Osteocyte (in vitro differentiated cells): ENCODE results near the gene SPOCD1. TPM values are rescaled to one million over a fixed set of nuclear protein-coding genes. Genes with fewer than 3 reads are reported as not detected.

Experiments used
- DNase-seq: peaks from one replicate; pipeline ENCODE4 v3.0.0; 2021; ENCODE audit warnings: mixed read lengths; ENCODE audit not compliant: unreplicated experiment; ENCODE audit errors: extremely low spot score
- H3K27ac Mint-ChIP-seq: one replicate; pipeline ENCODE4 v1.8.0; 2021; ENCODE audit warnings: mild to moderate bottlenecking, mixed read lengths; ENCODE audit not compliant: unreplicated experiment
- H3K27me3 Mint-ChIP-seq: one replicate; pipeline ENCODE4 v1.8.0; 2021; ENCODE audit warnings: mixed read lengths; ENCODE audit not compliant: unreplicated experiment
- H3K36me3 Mint-ChIP-seq: one replicate; pipeline ENCODE4 v1.8.0; 2021; ENCODE audit warnings: mixed read lengths; ENCODE audit not compliant: unreplicated experiment
- H3K4me1 Mint-ChIP-seq: one replicate; pipeline ENCODE4 v1.8.0; 2021; ENCODE audit warnings: mixed read lengths; ENCODE audit not compliant: unreplicated experiment
- H3K4me3 Mint-ChIP-seq: one replicate; pipeline ENCODE4 v1.8.0; 2021; ENCODE audit warnings: mild to moderate bottlenecking, moderate library complexity, mixed read lengths; ENCODE audit not compliant: unreplicated experiment
- H3K9me3 Mint-ChIP-seq: one replicate; pipeline ENCODE4 v1.8.0; 2021; ENCODE audit warnings: mixed read lengths; ENCODE audit not compliant: unreplicated experiment
- total RNA-seq: library from RNA; stranded (reverse); gene quantifications from 2 replicates; pipeline ENCODE4 v1.2.1, GENCODE V29; 2021
- TF ChIP-seq, protein P1 (sequence below): fragments of 200-600 bp; sonication (generic); IDR thresholded peaks from 2 replicates; pipeline ENCODE4 v1.5.0; 2021; ENCODE audit warnings: antibody characterized with exemption, mild to moderate bottlenecking, moderate library complexity

The SPOCD1 gene
- total RNA-seq, 1 donor from 2014 or later = 0.67 TPM

DNA sequence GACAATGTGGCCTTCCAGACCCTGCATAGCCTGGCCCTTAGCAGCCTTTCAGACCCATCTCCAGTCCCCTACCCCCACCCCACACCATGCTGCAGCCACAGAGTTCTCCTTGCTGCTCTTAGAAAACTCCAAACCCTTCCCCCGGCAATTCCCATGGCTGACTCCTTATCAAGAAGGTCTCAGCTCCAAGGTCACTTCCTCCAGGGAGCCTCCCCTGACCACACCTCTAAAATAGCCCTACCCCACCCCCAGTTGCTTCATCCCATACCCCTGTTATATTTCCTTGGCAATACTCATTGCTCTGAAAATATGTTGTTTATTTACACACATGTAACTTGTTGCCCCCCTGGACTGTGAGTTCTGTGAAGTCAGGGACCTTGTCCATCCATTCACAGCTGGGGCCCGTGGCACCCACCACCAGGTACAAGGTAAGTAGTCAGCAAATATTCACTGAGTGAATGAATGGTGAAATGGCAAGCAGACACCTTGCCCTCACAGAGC lies 47.4 kb downstream of the SPOCD1 start:
- peaks cover 7% of the 10 kb centered on the region for H3K27me3 Mint-ChIP-seq
- no peak overlapping the region for H3K4me3 Mint-ChIP-seq
- TF ChIP-seq, protein P1, sequence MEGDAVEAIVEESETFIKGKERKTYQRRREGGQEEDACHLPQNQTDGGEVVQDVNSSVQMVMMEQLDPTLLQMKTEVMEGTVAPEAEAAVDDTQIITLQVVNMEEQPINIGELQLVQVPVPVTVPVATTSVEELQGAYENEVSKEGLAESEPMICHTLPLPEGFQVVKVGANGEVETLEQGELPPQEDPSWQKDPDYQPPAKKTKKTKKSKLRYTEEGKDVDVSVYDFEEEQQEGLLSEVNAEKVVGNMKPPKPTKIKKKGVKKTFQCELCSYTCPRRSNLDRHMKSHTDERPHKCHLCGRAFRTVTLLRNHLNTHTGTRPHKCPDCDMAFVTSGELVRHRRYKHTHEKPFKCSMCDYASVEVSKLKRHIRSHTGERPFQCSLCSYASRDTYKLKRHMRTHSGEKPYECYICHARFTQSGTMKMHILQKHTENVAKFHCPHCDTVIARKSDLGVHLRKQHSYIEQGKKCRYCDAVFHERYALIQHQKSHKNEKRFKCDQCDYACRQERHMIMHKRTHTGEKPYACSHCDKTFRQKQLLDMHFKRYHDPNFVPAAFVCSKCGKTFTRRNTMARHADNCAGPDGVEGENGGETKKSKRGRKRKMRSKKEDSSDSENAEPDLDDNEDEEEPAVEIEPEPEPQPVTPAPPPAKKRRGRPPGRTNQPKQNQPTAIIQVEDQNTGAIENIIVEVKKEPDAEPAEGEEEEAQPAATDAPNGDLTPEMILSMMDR = no peak
- H3K36me3 Mint-ChIP-seq = no peaks in the 10 kb centered on the region
- DNase-seq = no peak
- H3K4me1 Mint-ChIP-seq = peaks cover 12% of the 10 kb centered on the region
- no peak overlapping the region for H3K27ac Mint-ChIP-seq
- no peaks in the 10 kb centered on the region for H3K9me3 Mint-ChIP-seq

DNA sequence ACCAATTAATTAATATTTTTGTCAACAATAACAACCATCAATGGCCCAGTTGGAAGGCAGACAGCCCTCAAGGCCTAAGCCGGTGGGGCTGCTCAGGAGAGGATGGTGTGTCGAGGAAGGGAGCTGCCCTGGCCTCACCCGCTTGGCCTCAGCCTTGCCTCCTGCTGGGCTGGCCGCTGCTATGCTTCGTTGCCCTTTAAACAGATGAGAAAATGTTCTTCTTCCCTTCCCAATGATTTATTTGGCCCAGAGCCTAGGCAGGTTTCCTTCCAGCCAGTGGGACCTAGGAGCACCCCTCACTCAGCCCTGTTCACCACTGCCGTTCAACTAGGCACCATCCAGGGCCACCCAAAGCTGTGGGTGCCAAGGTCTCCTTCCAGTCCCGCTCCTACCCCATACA lies 48.6 kb downstream of the SPOCD1 start:
- Mint-ChIP-seq H3K4me3 (no peak overlapping the region), H3K27ac (no peak overlapping the region), H3K27me3 (peaks cover 4% of the 10 kb centered on the region), H3K36me3 (no peaks in the 10 kb centered on the region), H3K9me3 (no peaks in the 10 kb centered on the region), H3K4me1 (peaks cover 16% of the 10 kb centered on the region)
- DNase-seq = no peak
- TF ChIP-seq, protein P1 = no peak

DNA sequence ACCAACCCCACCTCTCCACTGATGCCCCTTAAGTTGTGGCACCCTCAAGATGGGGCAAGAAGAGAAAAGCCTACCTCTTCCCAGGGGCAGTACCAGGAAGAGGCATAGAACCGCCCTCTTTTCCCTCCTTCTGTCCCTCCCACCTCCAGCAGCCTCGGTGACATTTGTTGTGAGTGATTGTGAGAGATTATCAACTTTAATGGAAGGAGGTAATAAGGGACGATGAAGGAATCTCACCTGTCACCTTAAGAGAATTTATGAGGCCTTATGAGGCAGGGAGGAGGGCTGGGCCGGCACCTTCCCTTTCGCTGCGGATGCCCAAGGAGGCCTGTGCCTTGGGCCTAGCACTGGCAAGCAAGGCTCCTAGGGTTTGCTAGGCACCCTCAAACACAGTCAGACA lies 50.3 kb downstream of the SPOCD1 start:
- Mint-ChIP-seq H3K9me3 (no peaks in the 10 kb centered on the region), H3K4me3 (no peak overlapping the region), H3K27me3 (peaks cover 4% of the 10 kb centered on the region), H3K36me3 (no peaks in the 10 kb centered on the region), H3K4me1 (peaks cover 28% of the 10 kb centered on the region), H3K27ac (no peak overlapping the region)
- TF ChIP-seq, protein P1 = no peak
- no peak for DNase-seq

DNA sequence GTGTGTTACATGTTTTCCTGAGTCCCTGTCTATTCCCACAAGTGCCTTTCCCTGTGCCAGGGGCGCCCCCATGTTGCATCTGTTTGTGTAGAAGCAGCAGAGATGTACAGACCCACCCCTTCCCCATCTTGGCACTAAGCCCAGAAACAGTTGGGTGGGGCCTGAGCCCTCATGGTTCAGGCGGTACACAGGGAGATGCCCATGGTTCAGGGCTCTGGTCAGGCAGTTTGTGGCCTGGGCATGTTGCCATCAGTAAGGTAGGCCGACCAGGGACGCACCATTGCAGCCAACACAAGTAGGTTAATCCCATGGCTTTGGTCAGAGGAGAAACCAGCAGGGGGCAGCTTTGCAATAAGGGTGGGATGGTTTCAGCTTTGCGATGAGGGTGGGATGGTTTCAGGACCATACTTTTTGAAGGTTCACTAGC lies 50.8 kb downstream of the SPOCD1 start:
- no peak for DNase-seq
- H3K4me3 Mint-ChIP-seq = peak overlapping the region; percentile 26
- peaks cover 4% of the 10 kb centered on the region for H3K27me3 Mint-ChIP-seq
- no peaks in the 10 kb centered on the region for H3K9me3 Mint-ChIP-seq
- TF ChIP-seq, protein P1 = peak; percentile 23
- no peak overlapping the region for H3K27ac Mint-ChIP-seq
- H3K36me3 Mint-ChIP-seq = no peaks in the 10 kb centered on the region
- H3K4me1 Mint-ChIP-seq = peaks cover 28% of the 10 kb centered on the region

DNA sequence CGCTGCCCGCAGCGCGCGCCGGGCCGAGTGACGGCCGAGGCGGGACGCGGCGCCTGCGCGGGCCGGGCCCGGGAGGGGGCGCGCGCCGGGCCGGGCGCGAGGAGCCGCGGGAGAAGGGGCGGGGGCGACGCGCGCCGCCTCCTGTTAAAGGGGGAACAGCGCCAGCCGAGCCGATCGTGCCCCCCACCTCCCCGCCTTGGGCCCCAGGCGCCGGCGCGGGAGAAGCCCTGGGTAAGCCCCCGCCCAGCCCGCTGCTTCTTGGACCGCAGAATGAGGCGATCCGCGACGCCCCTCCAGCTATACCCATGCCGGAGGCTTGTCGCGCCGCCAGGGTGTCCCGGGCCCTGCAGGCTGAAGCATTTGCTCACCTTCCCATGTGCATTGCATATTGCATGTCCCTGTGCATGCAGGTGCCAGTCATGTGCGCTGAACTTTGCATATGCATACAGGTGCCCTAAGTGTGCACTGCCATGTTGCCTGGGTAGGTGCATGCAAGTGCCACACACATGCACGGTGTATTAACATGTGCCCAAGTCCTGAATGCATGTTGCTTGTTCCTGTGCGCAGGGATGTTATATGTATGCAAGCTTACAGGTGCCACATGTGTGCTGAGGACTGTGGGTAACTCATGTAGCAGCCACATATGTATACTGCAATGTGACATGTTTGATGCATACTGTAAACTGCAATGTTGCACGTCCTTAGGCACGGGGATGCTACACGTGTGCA lies 51.3 kb downstream of the SPOCD1 start, which contains the start of gene ADGRB2:
Gene ADGRB2, minus strand, starts transcription at position 29 of the 729 bp plus-strand sequence. CDS start 7,119 bp downstream, outside the sequence.
- Mint-ChIP-seq H3K27ac (no peak within 1 kb of the TSS), H3K4me1 (peaks cover 23% of the 10 kb centered on the region), H3K36me3 (no peaks in the 10 kb centered on the region), H3K9me3 (no peaks in the 10 kb centered on the region), H3K27me3 (peaks cover 4% of the 10 kb centered on the region), H3K4me3 (peak within 1 kb of the TSS; percentile 74)
- no peak for DNase-seq
- TF ChIP-seq, protein P1 = peak; percentile 10
